Stimulated activated CD4-positive, alpha-beta T cell treated with anti-CD3 and anti-CD28 coated beads, Interleukin-4, amount 100 ng/mL, for 4 hours (primary cell): ENCODE results near the gene TRIM29.

Experiments used
- DNase-seq, 2 experiments: peaks; one replicate each; pipeline ENCODE4 v3.0.0-alpha.2; 2020

TRIM29 gene

DNA sequence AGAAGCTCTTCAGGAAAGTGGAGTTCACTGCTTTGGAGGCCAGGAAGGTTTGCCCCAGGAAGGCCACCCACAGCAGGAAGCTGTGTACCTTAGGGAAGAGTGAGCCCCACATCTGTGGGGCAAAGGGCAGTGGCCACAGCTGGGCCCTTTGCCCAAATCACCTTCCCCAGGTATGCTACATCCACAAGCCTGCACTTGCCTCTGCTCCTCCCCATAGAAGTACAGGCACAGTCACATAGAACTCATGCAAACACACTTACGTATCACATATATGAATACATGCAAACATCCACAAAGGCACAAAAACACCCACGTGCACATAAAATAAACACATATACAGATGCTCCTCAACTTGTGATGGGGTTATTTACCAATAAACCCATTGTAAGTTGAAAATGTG is 2.1 kb downstream of the TRIM29 start:
- DNase-seq: no peak

DNA sequence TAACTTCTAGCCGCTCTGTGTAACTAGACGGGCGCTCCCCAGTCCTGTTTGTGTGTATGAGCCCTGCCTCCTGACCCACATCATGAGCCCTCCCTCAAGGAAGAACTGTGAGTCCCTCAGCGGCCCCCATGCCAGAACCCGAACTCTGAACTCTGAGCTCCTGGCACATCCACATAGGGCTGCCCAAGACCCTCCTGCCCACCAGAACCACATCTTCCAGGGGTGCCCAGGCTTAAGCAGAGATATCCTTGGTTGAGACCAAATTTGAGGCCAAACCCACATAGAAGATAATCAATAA is 3.0 kb downstream of the TRIM29 start:
- DNase-seq: no peak

DNA sequence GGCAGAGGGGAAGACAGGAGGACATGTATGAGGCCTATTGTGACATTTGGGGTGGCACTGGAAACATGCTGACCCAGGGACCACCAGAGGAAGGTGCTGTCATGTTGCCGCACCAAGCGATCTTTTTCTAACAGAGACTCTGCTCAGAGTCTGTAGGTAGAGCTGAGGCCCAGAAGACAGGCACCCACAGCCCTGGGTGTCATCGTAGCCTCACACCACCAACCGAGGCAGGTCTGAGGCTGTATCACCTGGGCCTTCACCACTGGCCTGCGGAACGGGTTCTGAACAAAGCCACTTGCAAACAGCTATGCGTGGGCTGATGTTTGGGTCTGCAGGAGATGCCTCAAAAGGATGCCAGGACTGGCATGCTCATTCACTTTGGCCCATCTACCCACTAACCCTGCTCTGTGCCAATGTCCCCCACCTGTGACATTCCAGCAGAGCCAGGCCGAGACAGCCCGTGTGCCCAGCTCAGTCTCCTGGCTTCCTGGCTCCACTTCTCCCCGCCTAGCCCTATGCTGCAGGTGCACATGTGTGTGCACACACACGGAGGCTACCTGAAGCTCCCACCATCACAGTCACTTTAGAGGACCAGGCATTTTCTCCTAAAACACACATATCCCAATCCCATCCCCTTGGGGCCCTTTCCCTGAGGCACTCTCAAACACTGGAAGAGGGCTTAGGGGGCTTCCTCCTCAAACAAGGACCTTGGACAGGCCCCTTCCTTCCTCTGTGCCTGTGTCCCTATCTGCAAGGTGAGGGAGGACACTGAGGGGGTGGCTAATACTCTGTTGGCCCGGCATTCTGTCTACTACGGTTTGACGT is 3.6 kb downstream of the TRIM29 start:
- DNase-seq: no peak

DNA sequence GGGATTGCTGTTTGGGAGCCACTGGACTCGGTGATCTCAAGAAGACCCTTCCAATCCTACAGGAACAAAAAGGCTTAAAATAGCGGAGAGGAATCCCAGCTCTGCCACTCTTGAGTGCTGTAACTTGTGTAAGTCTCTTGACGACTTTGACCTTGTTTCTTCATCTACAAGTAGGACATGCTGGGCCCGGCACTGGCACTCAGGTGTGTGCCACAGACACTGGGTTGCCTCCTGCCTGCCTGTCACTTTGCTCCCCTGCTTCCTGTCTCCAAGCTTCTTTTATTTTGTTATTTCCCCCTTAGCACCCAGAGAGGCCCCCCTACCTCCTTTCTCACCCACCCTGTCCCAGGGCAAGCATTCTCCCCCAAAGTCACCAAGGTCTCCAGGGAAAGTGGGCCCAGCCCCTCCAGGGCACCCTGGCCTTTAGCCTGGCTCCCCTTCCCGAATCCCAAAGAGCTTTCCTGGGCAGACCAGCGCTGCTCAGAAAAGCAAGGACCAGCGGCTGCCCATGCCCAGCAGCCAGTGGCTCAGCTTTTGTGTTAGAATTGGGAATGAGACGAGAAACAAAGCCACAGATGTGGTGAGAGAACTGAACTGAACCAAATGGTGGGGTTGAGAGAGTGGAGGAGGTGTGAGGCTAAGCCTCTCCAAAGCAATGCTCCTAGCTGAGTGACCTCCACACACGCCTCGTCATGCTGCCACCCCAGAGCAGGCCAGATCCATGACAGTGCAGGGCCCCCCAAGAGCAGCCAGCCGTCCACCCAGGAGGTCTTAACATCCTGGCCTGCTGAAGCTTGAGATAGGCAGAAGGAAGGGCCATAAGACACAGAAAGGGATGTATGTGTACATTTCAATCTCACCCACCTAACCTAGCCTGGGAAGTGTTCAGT is 4.5 kb downstream of the TRIM29 start:
- DNase-seq: no peak

DNA sequence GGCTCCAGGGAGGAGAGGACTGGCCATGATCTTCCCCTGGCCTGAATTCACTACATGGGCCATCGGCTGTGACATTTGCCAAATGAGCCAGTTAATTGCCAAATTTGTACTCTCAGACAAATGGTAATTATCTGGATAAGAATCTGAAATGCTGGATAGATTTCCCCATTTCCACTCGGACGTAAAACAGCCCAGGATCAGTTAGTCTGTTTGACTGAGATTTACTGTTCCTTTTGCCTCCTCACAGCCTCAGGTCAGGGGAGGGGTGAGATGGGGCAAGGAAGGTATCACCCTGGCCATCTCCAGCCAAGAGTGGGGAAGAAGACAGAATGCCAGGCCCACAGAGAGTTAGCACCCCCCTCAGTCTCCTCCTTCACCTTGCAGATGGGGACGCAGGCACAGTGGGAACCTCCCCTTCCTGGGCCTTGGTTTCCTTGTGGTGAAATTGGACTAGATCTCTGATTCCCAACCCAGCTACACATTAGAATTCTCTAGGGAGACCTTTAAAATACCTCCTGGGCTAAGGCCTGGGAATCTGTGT is 5.2 kb downstream of the TRIM29 start:
- DNase-seq: no peak

DNA sequence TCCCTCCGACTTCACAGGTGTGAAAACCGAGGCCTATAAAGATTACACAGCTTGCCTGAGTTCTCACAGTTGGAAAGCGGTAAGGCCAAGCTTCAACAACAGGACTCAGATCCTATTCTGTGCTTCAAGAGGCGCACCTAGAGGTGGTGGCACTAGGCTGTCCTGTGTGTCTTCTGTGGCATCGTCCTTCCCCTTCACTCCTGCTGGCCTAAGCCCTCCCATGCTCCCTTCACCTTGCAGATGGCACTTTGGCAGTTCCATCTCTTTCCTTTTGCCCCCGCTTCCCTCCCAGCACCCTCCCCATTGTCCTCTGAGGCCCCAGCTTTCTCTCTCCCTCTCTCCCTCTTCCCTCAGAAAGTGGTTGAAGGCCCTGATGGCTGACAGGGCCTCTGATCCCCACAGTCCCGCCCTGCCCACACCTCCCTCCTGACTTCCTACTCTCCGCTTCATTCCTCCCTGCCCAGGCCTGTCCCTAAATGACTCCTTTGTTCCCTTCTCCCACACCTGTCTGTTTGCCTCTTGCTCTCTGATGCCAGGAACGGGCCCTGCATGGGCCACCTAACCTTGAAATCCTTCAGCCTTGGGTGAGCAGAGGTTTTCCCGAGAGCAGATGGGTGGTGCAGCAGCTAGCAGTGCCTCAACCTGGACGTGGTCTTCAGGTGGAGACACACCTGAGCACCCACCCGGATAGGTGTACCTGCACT is 5.8 kb downstream of the TRIM29 start:
- DNase-seq: no peak

DNA sequence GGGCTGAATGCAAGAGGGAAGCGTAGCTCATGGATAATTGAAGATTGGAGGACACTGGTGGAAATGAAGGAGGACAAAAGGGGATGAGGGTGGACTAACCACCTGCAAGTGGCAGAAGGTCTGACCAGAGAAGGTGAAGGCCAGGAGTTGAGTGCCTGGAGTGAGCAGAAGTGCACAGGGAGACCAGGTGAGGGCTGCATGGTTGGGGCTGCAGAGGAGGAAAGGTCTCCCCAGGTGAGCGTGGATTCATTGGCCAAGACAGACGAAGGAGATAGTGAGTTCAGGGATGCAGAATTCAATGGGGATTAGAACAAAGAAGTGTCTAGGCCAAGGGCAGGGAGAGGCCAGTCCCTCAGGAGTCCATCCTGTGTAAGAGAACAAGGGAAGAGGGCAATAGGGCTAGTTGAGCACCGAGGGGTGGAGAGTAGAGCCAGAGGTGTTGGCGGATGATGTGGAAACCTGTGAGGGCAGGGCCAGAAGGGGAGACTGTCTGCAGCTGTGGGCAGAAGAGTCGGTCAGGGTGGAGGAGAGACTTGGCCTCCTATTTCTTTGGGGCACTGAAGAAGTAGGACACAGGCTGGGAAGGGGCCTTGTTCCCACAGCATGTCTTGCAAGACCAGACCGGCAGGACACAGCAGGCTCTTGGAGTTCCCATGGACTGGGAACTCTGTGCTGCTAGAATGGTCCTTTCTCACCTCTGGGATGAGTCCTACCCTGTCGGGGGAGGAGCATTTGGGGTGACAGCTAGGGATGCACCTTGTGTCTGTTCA is 6.7 kb downstream of the TRIM29 start:
- no peak for DNase-seq

DNA sequence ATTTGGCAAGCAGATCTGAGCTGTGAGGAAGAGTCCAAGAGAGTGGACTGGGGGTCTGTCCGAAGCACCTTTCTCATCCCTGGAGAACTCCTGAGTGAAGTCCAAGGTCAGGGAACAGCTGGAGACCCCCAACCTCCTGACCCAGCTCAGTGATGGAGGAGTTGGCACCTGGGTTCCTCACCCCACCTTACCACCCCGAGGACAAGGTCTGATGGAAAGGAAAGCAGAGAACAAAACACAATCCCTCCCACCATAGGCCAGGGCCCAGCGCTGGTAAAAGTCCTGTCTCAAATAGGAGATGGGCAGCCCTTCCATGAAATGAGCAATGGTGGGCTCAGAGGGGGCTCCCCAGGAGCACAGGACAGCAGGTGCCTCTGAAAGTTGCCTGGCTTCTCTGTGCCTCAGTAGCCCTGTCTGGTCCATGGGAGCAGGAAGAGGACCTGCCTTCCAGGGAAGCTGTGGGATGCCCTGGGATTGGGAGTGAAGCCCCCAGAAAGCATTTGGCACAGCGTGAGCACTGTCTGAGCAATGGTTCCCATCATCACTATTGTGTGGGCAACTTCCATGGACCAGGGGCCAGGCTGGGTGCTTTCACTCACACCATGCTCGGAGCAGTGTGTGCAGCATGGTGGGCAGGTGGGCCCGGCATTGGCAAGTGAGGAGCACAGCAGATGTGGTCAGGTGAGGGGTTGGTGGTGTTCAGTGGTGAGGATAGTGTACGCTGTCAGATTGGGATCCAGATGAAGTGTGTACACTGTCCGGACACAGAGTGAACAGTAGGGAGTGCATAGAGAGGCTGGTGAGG is 7.5 kb downstream of the TRIM29 start:
- DNase-seq: no peak

DNA sequence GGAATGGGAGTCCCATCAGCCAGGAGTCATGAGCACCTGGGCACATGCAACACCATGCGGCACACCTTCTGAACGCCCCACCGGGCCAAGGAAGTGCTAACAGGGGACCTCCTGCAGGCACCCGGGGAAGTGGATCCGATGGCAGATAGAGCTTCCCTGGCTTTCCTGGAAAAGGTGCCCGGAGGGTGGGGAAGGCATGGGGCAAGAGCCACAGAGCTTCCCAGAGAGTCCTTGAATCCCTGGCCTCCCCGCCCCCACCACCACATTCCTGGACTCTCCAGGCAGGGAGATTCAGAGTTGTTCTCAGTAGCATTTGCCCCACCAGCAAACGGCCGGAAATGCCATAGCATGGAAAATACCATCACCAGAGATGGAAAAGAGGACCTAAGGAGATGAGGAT is 8.3 kb downstream of the TRIM29 start:
- DNase-seq: no peak

DNA sequence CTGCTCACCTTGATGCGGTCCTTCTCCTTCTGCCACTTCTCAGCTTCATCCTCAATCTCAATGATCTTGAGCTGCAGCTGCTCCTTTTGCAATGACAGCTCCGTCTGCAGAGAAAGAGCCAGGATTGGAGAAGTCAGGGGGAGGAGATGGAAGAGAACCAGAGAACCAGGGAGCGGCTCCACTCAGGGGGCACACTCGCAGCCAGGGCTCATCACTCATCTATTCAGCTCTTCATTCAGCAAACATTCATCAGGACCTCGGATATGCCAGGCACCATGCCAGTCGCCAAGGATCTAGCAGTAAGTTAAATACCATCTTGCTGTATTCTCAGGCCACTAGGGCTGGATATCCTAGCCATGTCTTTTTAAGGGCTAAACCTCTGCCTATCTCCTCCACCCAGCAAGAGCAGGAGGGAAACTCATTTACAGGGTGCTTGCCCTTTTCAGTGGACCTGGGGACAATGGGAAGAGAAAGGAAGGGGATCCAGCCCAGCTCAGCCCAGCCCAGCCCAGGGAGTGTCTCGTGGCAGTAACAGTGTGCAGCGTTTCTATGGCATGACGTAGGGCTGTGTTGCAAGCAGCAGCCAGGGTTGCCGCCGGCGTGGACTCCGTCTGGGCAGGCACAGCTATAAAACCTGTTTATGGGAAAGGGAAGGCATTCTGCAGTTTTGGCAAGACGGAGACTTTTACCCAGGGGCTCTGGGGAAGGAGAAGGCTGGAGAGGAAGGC is 9.4 kb downstream of the TRIM29 start:
- no peak for DNase-seq

DNA sequence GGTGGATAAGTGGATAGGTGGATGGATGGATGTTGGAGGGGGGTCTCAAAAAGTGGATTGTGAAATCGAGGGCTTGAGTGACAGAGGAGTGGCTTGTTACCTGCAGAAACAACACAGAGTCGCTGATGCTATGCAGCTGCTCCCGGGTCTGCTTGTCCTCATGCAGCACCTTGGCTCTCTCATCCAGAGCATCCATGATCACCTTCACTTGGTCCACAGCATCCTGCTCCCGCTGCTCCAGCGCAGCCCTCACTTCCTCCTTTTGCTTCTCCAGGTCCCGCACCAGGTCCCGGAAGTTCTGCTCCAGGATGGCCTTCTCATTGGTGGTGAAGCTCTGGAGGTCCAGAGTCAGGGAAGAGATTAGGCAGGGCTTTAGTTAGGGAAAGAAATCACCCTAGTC is 10.7 kb downstream of the TRIM29 start:
- no peak for DNase-seq

DNA sequence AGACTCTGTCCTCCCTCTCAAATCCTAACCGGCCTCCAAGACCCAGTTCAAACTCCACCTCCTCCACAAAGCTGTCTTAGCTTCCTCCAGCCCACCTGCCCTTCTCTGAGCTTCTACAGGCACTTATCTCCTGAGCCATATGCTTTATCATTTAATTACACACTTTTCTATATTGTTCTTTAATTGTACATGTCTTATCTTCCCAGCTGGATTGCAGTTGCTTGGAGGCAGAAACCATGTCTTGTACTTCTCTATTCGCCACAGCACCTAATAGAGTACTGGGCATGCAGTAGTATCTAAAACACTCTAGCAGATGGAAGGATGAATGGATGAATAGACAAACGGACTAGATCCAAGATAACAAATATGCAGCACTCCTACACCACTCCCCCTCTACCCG is 11.3 kb downstream of the TRIM29 start:
- DNase-seq: no peak

DNA sequence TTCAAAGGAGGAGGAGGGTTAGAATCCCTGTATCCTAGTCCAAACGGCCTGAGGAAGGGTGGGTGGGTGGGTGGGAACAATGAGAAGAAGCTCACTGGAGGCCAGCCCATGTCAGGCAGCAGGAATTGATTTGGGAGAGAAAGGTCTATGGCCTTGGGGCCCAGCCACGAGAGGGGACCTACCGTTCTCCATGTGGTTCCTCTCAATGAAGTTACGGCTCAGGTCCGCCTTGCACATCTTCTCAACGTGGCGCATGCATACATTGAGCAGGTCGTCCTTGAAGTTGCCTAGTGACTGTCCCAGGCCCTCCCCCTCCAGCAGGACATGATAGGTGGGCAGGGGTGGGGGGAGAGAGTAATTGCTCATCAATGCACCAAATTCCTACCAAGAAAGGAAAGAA is 12.4 kb downstream of the TRIM29 start:
- no peak for DNase-seq

DNA sequence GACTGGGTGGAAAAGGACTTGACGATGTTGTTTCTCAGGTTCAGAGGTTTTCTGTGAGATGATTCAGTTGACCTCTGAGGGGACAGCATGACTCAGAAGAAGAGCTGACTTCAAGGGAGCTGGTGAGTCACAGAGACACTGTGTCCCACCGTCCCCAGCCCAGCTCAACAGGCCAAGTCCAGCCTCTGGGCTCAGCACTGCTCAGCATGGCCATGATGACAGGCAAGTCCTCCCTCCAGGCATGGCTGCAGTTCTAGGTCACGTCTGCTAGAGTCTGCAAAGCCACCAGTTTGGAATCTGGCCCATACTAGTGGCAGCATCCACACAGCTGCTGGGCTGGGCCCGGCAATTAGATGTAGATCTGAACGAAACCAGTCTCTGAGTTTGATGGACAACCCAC is 12.9 kb downstream of the TRIM29 start:
- no peak for DNase-seq

DNA sequence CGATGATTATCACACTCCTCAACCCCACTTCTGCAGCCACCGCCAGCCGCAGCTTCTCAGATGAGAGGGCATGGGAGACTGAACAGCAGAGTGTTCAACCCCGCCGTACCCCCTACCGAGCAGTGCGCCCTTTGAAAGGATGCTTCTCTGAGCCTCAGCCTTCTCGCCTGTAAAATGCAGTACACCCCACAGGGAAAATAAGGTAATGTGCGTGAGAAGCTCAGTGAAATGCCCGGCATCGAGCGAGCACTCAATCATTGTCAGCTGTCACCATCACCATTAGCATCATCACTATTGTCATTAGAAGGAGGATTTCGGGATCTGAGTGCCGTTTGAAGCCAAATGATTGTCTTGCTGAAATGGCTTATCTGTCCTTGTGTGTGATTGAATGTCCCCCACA is 13.6 kb downstream of the TRIM29 start:
- no peak for DNase-seq

DNA sequence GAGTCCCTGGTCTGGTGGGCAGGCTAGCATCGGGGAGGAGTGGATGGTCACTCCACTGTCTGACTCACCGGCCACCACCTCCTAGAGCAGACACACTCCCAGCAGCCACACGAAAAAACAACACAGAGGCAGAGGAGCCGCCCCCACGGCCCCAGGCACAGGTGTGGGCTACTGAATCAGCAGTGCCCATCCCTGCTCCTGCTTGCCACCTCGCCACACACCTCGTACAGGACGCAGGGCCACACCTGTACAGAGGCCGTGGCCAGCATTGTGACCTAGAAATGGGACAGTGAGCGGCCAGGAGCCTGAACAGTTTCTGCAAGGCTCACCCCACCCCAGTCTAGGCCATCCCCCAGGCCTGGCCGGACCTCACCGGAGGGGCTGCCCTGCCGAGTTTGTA is 14.0 kb downstream of the TRIM29 start:
- DNase-seq: no peak

DNA sequence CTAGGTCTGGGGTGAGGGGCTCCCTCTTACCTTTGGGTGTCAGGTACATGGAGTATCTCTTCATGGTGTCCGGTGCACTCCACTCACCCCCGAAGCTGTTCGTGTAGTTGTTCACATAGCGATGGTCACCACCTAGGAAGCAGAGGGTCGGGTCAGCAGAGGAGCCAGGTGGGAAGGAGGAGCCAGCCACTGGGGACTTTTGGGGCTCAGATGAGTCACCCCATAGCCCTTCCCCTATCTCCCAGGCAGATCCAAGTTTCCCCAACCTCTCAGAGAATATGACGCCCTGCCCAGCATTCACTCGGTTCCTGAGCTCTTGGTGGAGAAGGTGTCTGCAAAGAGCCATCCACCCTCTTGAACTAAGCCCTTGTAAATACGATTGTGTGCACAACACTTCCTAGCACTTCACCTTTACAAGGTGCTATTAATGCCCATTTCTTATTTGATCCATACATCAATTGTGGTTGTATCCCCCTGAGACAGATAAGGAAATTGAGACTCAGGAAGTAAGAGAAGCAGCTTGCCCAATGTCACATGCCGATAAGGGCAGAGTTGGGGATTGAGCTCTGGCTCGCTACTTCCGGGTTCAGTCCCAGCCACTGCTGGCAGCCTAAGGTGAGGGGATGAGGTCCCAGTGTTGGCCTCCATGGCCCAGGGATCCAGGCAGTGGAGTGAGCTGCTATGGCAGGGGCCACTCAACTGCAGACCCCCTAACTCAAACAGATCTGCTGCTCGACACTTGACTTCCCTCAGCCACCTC is 14.8 kb downstream of the TRIM29 start:
- no peak for DNase-seq

DNA sequence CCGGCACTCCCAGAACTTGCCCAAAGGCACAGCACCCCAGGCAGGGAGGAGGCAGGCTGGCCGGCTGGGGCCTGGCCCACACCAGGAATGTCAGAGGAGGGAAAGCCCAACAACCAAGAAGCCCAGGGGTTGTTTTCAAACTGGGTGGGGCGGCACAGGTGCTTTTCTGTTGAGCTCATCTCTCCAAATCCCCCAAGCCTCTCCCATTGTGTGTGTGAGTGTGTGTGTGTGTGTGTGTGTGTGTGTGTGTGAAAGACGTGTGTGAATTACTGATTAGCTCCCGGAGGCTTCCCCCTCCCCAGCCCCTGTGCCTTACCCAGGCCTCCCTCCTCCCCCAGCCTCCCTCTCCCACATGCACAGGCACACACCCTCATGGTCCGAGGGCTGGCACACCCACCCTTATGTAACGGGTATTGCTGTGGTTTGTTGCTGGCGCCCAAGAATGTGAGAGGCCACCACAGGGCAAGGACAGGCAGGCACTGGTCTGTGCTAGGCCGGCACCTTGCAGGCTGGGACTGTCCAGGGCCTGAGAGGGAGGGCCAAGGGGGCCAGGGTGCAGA is 15.9 kb downstream of the TRIM29 start:
- no peak for DNase-seq

DNA sequence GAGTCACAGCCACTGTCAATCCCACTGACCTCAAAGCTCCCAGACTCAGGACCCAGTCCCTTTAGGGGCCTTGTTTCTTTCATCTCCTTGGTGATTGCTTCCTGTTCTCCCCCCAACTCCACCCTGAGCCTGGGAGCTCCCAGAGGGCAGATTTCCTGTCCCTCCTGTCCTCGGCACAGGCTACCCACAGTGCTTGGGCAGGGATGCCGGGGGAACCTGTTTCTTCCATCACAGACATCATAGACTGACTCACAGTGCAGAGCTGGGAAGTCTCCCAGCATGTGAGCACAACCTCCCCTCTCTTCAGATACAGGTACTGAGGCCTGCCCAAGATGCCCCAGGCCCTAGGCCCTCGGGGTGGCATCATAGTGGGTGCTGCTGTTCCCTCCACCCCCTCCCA is 16.6 kb downstream of the TRIM29 start:
- no peak for DNase-seq

DNA sequence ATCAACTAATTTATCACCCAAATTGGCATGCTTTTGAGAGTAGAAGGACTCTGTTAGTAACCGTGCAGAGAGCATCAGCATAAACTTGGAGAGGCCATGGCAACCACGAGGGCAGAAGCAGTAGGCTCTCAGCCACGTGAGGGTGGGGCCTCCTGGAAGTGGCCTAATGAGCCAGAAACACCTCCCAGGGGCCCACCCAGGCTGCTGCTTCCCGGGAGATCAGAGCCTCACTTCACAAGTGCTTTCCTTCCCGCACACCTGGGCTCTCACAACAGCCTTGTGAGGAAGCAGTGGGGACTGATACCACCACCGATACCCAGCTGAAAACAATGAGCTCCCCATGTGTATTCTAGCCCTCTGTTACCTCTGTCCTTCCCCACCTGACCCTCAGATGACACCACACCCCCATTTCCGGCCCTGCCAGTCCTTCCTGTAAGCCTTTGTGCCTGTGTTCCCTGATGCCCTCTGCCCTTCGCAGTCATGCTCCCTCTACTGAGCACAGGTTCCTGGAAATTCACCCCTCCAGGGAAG is 17.0 kb downstream of the TRIM29 start:
- DNase-seq: no peak
